Activated naive CD4-positive, alpha-beta T cell treated with Interleukin-2 at 50 U/mL for 16 hours (primary cell): ENCODE data around the gene ITGB1BP1.
A peak's percentile ranks its signal among the peaks of the same experiment; 100 is the strongest.

Experiments used
- DNase-seq: peaks from one replicate; pipeline ENCODE4 v3.0.0-alpha.2; 2020

The ITGB1BP1 gene, protein sequence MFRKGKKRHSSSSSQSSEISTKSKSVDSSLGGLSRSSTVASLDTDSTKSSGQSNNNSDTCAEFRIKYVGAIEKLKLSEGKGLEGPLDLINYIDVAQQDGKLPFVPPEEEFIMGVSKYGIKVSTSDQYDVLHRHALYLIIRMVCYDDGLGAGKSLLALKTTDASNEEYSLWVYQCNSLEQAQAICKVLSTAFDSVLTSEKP

DNA sequence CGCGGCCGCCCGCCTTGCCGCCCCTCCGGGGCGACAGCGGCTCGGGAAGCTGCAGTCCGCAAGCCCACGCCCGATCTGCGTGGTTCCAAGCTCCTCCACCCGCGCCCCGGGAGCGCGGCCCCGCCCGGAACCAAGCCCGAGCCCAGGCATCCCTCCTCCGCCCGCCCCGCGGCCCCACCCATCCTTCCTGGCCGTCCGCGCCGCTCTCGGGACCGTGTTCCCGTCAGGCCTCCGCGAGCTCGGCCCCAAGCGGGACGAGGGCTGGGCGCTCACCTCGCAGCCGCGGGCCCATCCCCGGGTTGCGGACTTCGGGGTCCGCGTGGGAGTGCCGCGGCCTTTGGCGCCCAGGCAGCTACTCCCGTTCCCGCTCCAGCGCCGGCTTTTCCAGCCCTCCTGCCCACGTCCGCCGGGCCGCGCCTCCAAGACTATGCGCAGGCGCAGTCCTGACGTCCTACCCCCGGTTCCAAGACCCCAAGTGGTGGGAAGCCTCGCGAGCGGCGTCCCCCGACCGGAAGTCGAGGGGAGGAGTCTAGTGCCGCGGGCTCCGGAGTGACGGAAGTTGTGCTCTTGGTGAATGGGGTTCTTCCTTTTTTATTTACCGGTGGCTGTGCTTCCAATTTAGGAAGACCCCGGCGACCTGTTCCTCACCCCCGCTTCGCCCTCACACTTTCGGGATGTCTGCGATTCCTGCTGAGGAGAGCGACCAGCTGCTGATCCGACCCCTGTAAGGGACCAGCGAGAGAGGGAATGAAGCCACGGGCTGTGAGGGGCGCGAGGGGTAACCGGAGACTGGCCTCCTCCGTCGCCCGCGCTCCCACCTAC is at the start of gene ITGB1BP1, which contains the start of gene CPSF3:
Gene ITGB1BP1, minus strand, starts transcription at position 429 of the 822 bp plus-strand sequence. CDS start 4,831 bp downstream, outside the sequence.
Gene CPSF3, plus strand, starts transcription at position 555 of the 822 bp plus-strand sequence. Its CDS starts 120 bp downstream, at position 675.
- DNase-seq: peak; percentile 98

DNA sequence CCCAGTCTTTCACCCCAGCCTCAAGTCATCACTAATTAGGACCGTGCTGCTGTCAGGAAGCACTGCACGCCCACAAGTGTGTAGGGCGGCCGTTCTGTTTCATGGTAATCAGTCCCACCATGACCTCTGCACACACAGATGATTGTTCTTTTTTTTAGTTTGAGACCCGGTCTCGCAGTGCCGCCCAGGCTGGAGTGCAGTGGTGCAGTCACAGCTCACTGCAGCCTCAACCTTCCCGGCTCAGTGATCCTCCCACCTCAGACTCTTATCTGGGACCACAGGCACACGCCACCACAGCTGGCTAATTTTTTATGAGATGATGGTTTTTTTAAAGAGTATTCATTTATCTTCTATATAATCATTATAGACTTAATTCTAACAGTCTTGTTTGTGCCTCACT is 49.2 kb upstream of the ITGB1BP1 start:
- DNase-seq: no peak

DNA sequence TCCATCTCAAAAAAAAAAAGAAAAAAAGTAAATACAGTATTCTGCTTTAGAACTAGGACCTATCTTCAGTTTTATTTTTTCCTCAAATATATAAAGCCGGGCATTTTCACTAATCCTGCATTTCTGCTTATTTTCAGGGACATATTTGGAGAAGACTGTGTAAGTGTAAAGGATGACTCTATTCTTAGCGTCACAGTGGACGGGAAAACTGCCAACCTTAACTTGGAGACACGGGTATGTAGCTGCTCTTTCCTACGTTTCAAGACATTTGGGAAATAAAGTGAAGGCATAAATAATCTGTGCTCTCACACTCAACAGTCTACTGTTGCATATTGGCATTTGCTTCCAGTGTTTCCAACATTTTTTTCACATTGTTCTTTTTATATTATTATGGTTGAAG is 47.9 kb upstream of the ITGB1BP1 start:
- no peak for DNase-seq

DNA sequence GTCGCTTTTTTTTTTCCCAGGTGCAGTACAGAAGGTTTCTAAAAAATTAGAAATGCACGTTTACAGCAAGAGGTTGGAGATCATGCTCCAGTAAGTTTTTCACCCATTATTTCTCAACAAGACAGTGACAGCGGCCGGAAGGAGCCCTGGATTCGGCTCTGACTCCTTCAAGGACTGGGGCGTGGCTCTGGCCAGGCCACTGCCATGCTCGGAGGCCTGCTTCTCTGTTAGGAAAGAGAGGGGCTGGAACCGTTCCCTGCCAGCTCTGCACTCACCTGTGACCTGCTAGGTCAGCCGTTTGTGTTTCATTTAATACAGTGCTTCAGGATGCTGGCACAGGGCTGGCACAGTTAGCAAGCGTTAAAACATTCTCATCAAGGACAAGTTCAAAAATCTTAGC is 44.4 kb upstream of the ITGB1BP1 start:
- no peak for DNase-seq

DNA sequence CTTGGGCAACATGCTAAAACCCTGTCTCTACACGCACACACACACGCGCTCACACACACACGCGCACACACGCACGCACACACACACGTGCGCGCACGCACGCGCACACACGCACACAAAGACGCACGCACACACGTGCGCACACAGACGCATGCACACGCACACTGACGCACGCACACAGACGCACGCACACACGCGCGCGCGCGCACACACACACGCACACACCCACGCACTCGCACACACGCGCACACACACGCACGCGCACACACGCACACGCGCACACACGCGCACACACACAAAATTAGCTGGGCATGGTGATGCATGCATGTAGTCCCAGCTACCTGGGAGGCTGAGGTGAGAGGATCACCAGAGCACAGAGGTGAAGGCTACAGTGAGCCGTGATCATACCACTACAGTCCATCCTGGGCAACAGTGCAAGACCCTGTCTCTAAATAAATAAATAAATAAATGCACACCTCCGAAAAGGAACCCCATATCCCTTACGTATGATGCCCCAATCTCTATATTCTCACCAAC is 42.9 kb upstream of the ITGB1BP1 start:
- DNase-seq: no peak

DNA sequence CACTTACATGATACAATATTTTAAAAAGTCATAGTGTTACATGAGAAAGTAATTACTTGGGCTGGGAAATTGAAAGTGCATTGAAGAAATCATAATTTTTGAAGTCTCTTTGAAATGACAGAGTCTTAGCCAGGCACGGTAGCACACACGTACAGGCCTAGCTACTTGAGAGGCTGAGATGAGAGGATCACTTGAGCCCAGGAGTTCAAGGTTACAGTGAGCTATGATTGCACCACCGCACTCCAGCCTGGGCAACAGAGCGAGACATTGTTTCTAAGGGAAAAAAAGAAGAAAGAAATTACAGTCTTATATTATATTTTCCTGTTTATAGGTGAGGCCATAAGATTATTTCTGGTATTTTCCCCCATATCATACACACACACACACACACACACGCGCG is 41.8 kb upstream of the ITGB1BP1 start:
- no peak for DNase-seq

DNA sequence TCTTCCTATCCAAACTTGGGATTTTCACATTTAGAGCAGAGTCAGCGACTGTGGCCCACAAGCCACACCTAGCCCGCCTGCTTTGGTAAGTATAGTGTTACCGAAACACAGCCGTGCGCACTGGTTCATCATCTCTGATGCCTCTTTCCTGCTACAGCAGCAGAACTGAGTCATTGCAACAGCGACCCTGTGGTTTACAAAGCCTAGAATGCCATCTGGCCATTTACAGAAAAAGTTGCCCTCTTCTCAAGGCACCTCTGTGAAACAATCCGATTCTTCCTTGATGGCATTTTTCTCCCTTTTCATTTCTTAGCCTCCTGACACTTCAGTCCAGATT is 40.3 kb upstream of the ITGB1BP1 start:
- DNase-seq: peak; percentile 23

DNA sequence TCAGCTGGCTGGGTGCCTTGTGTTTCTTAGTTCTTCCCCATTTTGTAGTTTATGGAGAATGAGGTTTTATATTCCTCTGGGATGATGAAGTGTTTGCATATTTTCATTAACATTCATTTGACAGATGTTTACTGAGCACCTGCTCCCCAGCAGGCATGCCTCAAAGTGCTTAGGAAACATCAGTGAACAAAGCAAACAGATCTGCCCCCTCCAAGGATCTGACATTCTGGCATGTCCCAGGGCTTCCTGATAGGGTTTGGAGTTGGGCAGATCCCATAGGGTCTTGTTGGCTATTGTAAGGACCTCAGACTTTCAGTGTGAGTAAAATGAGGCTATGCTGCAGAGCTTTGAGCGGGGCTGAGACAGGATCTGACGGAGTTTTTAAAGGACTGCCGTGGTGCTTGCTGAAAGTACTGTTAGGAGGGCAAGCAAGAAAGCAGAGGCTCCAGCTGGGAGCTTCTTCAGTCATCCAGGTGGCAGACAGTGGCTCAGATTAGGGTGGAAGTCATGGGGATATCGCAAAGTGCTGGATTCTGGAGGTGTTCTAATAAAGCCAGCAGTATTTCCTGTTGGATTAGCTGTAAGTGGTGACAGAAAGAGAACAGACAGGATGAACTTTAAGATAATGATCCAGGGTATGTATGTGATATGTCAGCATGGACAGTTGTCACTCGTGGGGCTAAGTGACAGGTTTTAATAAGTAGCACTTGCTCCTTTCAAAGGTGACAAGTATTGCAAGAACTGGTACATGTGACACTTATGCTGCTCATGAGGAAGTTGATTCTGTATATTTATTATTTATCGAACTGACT is 39.8 kb upstream of the ITGB1BP1 start:
- DNase-seq: no peak

DNA sequence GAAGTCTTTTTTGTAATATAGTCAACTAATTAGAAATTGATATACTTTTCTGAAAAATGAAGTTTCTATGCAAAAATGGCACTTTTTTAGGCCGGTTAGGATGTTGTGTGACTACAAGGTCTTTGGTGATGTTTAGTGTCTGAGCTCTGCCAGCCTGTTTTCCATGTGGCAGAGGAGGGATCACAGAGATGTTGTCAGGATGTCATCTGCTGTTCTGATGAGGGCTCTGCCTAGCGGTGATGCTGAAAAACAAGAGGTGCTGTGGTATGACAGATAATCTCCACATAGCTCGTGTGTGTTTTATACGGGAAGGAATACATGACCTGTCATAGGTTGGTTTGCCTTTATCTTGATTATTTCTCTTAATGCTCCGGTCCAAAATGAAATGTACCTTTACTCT is 39.0 kb upstream of the ITGB1BP1 start:
- DNase-seq: no peak

DNA sequence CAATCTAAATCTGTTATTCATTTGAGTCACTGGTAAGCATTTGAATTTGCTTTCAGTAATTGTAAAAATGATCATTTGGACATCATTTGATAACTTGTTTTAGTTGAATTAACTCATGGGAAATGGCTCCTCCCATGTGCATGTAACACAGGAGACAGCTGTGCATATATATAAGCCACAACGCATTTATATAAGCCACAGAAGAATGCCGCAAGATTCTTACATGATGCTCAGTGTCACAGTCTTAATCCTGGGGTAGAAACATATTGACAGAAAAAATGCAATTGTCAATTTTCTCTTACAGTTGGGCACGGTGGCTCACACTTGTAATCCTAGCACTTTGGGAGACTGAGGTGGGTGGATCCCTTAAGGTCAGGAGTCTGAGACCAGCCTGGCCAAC is 37.8 kb upstream of the ITGB1BP1 start:
- DNase-seq: no peak

DNA sequence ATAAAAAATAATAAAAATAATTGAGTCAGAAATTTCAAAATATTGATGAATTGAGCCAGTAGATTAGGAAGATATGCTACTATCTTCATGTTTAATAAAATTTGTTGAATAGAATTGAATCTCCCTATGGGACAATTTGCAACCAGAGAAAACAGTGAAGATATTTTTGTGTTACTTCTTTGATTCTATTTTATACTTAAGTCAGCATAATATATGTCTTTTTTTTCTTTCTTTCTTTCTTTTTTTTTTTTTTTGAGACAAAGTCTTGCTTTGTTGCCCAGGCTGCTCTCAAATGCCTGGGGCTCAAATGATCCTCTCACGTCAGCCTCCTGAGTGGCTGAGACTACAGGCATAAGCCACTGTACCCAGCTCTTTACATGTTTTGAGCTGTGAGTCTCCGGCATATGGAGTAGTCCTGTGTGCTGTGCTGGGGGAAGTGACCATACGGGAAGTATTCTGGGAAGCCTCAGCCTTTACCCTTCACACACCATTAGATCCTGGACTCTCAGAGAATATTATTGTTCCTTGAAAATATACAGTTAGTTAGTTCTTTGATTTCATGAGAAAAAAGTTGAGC is 37.2 kb upstream of the ITGB1BP1 start:
- no peak for DNase-seq

DNA sequence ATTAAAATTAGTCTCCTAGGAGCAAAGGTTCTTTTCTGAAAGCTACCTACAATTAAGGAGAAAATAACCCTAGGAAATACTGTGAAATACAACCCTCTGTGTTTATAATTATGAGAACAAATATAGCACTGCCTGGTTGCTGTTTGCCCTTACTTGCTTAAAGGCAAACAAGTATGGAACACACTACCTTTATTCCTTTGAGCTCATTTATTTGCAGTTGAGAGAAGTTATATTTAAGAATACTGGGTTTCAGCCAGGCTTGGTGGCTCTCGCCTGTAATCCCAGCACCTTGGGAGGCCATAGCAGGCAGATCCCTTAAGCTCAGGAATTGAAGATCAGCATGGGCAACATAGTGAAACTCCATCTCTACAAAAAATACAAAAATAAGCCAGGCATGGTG is 27.9 kb upstream of the ITGB1BP1 start:
- DNase-seq: no peak

DNA sequence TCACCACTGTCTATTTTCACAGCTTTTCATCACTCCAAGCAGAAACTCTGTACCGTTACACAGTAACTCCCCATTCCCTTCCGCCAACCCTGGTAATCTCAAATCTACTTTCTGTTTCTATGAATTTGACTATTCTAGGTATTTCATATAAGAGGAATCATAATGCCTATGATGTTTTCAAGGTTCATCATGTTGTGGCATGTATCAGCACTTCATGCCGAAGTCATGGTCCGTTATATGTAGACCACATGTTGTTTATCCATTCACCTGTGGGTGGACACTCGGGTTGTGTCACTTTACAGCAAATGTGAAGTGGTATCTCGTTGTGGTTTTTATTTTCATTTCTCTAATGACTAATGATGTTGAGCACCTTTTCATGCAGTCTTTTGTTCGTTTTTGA is 21.8 kb upstream of the ITGB1BP1 start:
- no peak for DNase-seq

DNA sequence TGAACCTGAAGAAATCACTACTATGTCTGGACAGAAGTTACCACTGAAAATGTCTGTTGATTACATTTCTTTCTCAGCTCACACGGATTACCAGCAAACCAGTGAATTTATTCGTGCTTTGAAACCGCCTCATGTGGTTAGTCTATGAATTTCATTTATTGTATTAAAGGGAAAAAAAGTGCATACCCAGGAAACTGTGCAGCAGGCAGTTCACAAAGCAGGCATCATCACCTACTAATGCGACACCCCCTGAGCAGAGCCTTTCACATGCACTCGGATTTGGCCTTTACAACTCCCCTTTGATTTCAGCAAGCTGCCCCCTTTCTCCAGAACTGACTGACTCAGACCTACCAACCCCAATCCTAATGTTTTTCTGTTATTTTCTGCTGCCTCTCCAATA is 20.2 kb upstream of the ITGB1BP1 start:
- DNase-seq: no peak

DNA sequence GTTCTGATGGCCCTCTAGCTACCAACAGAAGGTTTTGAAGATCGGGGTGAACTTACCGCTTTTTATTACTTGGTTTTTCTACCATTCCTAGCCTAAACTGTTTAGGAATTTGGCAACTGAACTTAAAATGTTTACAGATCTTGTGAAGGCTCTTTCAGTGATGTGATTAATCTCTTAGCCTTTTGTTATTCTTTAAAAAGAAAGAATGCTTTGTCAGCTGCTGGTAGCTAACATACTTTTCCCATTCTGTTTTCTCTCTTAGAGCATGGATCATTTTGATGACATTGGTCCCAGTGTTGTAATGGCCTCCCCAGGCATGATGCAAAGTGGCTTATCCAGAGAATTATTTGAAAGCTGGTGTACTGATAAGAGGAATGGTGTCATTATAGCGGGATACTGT is 18.2 kb upstream of the ITGB1BP1 start:
- no peak for DNase-seq

DNA sequence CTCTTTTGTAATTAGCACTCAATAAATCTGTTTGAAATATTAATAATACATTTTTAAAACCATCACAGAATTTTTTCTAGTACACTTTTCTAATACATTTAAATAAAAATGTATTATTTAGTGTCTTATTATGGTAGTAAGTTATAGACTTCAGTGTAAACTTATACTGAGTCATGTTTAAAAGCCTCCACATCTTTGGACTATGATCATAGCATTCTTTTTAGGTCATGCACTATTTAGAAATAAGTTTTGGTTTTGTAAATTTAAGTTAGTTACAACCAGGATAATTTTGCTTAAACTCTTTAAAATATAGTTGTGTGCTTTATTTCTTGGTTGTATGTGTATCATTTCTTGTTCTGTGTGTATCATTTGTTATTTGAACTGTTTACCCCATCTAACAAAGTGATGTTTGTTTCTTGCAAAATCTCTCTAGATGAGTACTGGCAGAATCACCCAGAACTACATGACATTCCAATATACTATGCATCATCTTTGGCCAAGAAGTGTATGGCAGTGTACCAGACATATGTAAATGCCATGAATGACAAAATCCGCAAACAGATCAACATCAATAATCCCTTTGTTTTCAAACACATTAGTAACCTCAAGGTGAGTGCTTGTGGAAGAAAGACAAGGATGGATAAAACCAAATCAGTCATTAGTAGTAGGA is 16.9 kb upstream of the ITGB1BP1 start:
- no peak for DNase-seq

DNA sequence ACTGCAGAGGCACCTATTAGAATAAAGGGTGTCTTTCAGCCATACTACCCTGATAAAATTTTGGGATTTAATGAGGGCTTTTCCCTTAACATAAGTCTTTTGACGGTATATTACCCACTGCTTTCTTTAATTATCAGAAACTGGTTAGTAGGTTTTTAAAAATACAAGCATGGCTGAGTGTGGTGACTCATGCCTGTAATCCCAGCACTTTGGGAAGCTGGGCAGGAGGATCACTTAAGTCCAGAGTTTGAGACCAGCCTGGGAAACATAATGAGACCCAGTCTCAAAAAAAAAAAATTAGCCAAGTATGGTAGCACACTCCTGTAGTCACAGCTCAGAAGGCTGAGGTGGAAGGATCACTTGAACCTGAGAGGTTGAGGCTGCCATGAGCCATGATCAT is 16.2 kb upstream of the ITGB1BP1 start:
- DNase-seq: no peak

DNA sequence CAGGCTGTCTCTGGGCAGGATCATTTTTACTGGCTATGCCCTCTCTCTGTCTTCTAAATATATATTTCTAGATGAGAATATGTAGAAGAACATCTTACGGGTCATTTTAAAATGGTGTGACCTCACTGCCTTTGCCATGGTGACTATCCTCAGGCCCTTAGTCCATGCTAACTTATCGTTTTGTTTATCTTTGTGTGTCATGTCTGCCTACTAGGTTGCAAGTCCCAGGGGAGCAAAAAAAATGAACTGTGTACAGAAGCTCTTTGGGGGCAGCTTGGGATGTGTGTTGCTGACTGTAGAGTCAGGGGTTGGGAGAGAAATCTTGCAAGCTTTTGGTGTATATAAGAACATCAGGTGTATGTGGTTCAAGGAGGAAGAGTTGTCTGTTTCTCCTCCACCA is 11.2 kb upstream of the ITGB1BP1 start:
- no peak for DNase-seq

DNA sequence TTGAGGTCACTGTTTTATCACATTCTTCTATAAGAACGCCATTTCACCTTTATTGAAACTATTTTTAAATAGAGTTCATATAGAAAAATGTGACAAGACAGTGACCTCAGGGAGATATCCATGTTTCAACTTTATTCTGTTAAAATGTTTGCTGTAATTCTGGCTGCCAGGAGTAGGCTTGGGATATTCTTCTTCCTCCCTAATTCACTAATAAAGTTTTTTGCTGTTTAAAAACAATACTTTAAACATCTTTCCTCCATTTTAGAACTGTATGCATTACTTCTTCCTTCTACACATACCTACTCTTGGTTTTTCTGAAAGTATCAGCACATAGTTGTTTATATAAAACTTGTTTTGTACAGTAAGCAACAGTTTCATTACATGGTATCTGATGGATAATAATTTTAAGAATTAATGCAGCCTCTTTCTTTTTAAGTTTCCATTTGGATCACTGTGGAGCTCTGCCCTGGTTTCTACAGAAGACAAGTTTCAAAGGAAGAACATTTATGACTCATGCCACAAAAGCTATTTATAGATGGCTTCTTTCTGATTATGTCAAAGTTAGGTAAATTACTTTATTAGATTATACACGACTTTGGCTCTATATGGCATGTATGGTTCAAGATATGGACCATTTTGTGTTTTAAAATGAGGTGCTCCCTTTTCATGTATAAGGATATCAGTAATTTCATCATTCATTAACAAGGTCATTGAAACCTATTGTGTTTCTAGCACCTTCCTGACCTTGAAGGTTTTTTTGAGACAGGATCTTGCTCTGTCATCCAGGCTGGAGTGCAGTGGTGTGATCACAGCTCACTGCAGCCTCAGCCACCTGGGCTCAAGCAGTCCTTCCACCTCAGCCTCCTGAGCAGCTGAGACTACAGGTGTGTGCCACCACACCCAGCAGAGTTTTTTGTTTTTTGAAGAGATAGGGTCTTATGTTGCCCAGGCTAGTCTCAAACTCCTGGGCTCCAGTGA is 7.3 kb upstream of the ITGB1BP1 start:
- no peak for DNase-seq

DNA sequence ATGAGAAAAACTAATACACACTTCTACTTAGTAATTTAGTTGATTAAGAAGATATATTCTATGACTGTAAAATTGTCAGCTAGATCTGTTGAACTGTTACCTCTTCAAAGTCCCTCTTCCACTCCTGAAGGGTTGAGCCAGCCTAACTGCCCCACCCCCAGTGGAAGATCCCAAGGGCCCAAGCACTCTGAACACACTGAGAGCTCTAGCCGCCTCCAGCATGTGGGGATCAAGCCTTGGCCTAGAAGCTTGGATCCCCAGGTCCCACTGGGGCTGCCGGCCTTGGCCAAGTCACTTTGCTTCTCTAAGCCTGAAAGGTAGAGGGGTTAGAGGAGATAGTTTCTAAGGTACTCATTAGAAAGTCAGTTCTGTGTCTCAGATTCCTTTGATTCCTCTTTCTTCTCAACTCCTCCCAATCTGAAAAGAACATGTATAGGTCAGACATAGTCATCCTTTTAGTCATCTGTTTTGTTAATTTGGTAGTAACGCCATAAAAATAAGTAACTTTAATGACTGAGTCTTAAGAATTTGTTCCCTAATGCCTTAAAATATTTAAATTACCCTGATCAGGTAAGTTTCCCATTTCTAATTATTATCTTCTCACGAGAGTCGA is 5.7 kb upstream of the ITGB1BP1 start:
- DNase-seq: no peak
